H1 (cell line): ENCODE measurements around the gene RGS3. TPM values are rescaled to one million over a fixed set of nuclear protein-coding genes. Genes with fewer than 3 reads are reported as not detected.
"Not testable (repeated sequence)": the region's sequence is repeated elsewhere in the genome, so short reads cannot be mapped to it uniquely, and the experiment has no call there.

ENCODE experiments used
- CTCF ChIA-PET: fragments of 300-600 bp; sonication (Branson Sonifier 250); formaldehyde crosslinking; loops from one replicate; lab custom pipeline; 2021; ENCODE audit not compliant: partially characterized antibody; lab: Charles Lee
- POLR2A ChIA-PET: fragments of 300-600 bp; sonication (Branson Sonifier 250); formaldehyde crosslinking; loops from one replicate; lab custom pipeline; 2021; ENCODE audit warnings: inconsistent platforms; ENCODE audit not compliant: partially characterized antibody; lab: Charles Lee
- DNase-seq, 2 experiments: peaks; one replicate each; pipeline versions ENCODE4 v3.0.0 to v3.0.0-alpha.2; 2010 to 2022; ENCODE audit warnings: low spot score in 2 of 2, low read depth in 1 of 2, mixed read lengths in 1 of 2
- FAIRE-seq: peaks from 2 replicates; lab custom pipeline; 2011; peaks lifted over from hg19 to GRCh38; lab: Jason Lieb, UNC
- H2AFZ ChIP-seq: 2 replicates; pipeline ENCODE4 v1.8.1; 2012; ENCODE audit warnings: low read length, inconsistent platforms
- H2AK5ac ChIP-seq: 2 replicates; pipeline ENCODE4 v1.6.1; 2013; ENCODE audit warnings: low read depth, low read length
- H2BK120ac ChIP-seq: replicated peaks from 2 replicates; pipeline ENCODE3; 2013; ENCODE audit warnings: low read depth, low read length, inconsistent platforms
- H2BK12ac ChIP-seq: 2 replicates; pipeline ENCODE4 v1.6.1; 2013; ENCODE audit warnings: low read depth, low read length
- H2BK15ac ChIP-seq: 2 replicates; pipeline ENCODE4 v1.6.1; 2013; ENCODE audit warnings: low read length
- H2BK20ac ChIP-seq: 2 replicates; pipeline ENCODE4 v1.6.1; 2013; ENCODE audit warnings: low read length
- H2BK5ac ChIP-seq: 2 replicates; pipeline ENCODE4 v1.6.1; 2013; ENCODE audit warnings: low read depth, low read length
- H3K14ac ChIP-seq: 2 replicates; pipeline ENCODE4 v1.6.1; 2013; ENCODE audit warnings: inconsistent platforms; ENCODE audit not compliant: insufficient read length
- H3K18ac ChIP-seq: 2 replicates; pipeline ENCODE4 v1.6.1; 2013; ENCODE audit warnings: low read length; ENCODE audit errors: extremely low read depth
- H3K23ac ChIP-seq: 2 replicates; pipeline ENCODE4 v1.6.1; 2013; ENCODE audit warnings: inconsistent platforms; ENCODE audit not compliant: insufficient read length
- H3K23me2 ChIP-seq: 2 replicates; pipeline ENCODE4 v1.6.1; 2013; ENCODE audit warnings: low read depth, low read length
- H3K27ac ChIP-seq: 2 replicates; pipeline ENCODE4 v1.6.1; 2011; ENCODE audit warnings: low read depth, low read length, inconsistent platforms
- H3K27me3 ChIP-seq, 4 experiments: replicated peaks in 1 of 4; 1 replicate in 1 of 4; 2 replicates in 3 of 4; pipeline versions ENCODE4 v1.6.1 to v1.8.1; 2011 to 2013; ENCODE audit warnings: low read length in 3 of 4, mild to moderate bottlenecking in 3 of 4, inconsistent platforms in 2 of 4, mixed read lengths in 2 of 4, moderate library complexity in 1 of 4; ENCODE audit not compliant: control insufficient read depth in 3 of 4, insufficient read depth in 3 of 4; ENCODE audit errors: extremely low read depth in 1 of 4
- H3K36me3 ChIP-seq, 4 experiments: 2 replicates each; pipeline versions ENCODE4 v1.6.1 to v1.8.1; 2011 to 2013; ENCODE audit warnings: mild to moderate bottlenecking in 4 of 4, low read length in 3 of 4, moderate library complexity in 2 of 4, control low read depth in 1 of 4, inconsistent platforms in 1 of 4; ENCODE audit not compliant: insufficient read depth in 4 of 4, control insufficient read depth in 2 of 4
- H3K4ac ChIP-seq: replicated peaks from 2 replicates; pipeline ENCODE3; 2013; ENCODE audit warnings: low read length, low read depth, mixed read lengths, inconsistent platforms; ENCODE audit not compliant: insufficient read length
- H3K4me1 ChIP-seq, 4 experiments: replicated peaks in 1 of 4; 1 replicate in 1 of 4; 2 replicates in 3 of 4; pipeline versions ENCODE4 v1.6.1 to v1.8.1; 2011 to 2013; ENCODE audit warnings: low read length in 3 of 4, inconsistent platforms in 2 of 4, mixed read lengths in 1 of 4; ENCODE audit not compliant: insufficient read depth in 4 of 4, control insufficient read depth in 3 of 4
- H3K4me2 ChIP-seq, 2 experiments: 2 replicates each; pipeline versions ENCODE4 v1.6.1 to v1.8.1; 2011 to 2013; ENCODE audit warnings: low read depth in 2 of 2, low read length in 2 of 2, control low read depth in 1 of 2, inconsistent platforms in 1 of 2, mild to moderate bottlenecking in 1 of 2; ENCODE audit not compliant: insufficient read depth in 1 of 2
- H3K4me3 ChIP-seq, 4 experiments: fragments of 200-600, 300-600 bp in 1 of 4; sonication (generic), shearing (Covaris generic), sonication (Bioruptor Twin) in 1 of 4; 2 replicates each; pipeline versions ENCODE4 v1.5.1 to v1.8.1; 2011 to 2016; ENCODE audit warnings: low read length in 4 of 4, low read depth in 3 of 4, control low read depth in 2 of 4, inconsistent platforms in 2 of 4, mild to moderate bottlenecking in 2 of 4, mixed read lengths in 1 of 4, moderate library complexity in 1 of 4; ENCODE audit not compliant: insufficient read depth in 2 of 4; ENCODE audit errors: extremely low read depth in 1 of 4
- H3K56ac ChIP-seq: replicated peaks from 2 replicates; pipeline ENCODE3; 2013; ENCODE audit warnings: low read depth, mild to moderate bottlenecking, mixed read lengths, low read length, inconsistent platforms; ENCODE audit not compliant: insufficient read length
- H3K79me1 ChIP-seq: 2 replicates; pipeline ENCODE4 v1.6.1; 2013; ENCODE audit warnings: low read depth, low read length, control low read depth
- H3K79me2 ChIP-seq, 2 experiments: 2 replicates each; pipeline versions ENCODE4 v1.6.1 to v1.8.1; 2012 to 2013; ENCODE audit warnings: low read length in 2 of 2, mild to moderate bottlenecking in 2 of 2, inconsistent platforms in 1 of 2; ENCODE audit not compliant: insufficient read depth in 2 of 2, control insufficient read depth in 1 of 2
- H3K9ac ChIP-seq, 4 experiments: replicated peaks in 1 of 4; 1 replicate in 1 of 4; 2 replicates in 3 of 4; pipeline versions ENCODE4 v1.6.1 to v1.8.1; 2011 to 2013; ENCODE audit warnings: low read depth in 3 of 4, low read length in 3 of 4, control low read depth in 2 of 4, mild to moderate bottlenecking in 2 of 4, moderate library complexity in 2 of 4, inconsistent platforms in 1 of 4; ENCODE audit errors: extremely low read depth in 1 of 4
- H3K9me3 ChIP-seq, 2 experiments: 2 replicates each; pipeline versions ENCODE4 v1.6.1 to v1.8.1; 2012 to 2013; ENCODE audit warnings: mild to moderate bottlenecking in 2 of 2, moderate library complexity in 2 of 2, control low read depth in 1 of 2, inconsistent platforms in 1 of 2, low read depth in 1 of 2, low read length in 1 of 2, mixed read lengths in 1 of 2; ENCODE audit not compliant: insufficient read depth in 2 of 2
- H4K20me1 ChIP-seq, 2 experiments: replicated peaks in 1 of 2; 2 replicates each; pipeline versions ENCODE3 to v1.8.1; 2011 to 2013; ENCODE audit warnings: inconsistent platforms in 2 of 2, low read length in 2 of 2, mild to moderate bottlenecking in 1 of 2; ENCODE audit not compliant: insufficient read depth in 2 of 2, control insufficient read depth in 1 of 2
- H4K5ac ChIP-seq: 2 replicates; pipeline ENCODE4 v1.6.1; 2013; ENCODE audit warnings: low read length, low read depth, mixed read lengths, inconsistent platforms; ENCODE audit not compliant: insufficient read length
- H4K8ac ChIP-seq: 2 replicates; pipeline ENCODE4 v1.8.0; 2013; ENCODE audit warnings: mild to moderate bottlenecking, moderate library complexity, low read length, inconsistent platforms; ENCODE audit not compliant: insufficient read depth; ENCODE audit errors: extremely low read depth
- H4K91ac ChIP-seq: replicated peaks from 2 replicates; pipeline ENCODE3; 2013; ENCODE audit warnings: low read length, mixed read lengths, inconsistent platforms; ENCODE audit not compliant: insufficient read length
- JUN ChIP-seq: IDR thresholded peaks from 2 replicates; pipeline ENCODE4 v1.6.1; 2011; ENCODE audit warnings: low read depth, mild to moderate bottlenecking, improper control_type of control experiment, low read length
- PHF8 ChIP-seq: fragments of 200-600 bp; sonication (generic); conservative IDR thresholded peaks from 2 replicates; pipeline ENCODE4 v1.7.1; 2012; ENCODE audit warnings: low read depth, mild to moderate bottlenecking, inconsistent platforms, low read length, moderate library complexity
- POU5F1 ChIP-seq: IDR thresholded peaks from 2 replicates; pipeline ENCODE4 v1.6.1; 2011; ENCODE audit warnings: low read depth, mild to moderate bottlenecking, low read length, moderate library complexity
- RNF2 ChIP-seq: fragments of 200-900, 300-1000 bp; sonication (generic); IDR thresholded peaks from 2 replicates; pipeline ENCODE4 v1.7.1; 2016; ENCODE audit warnings: borderline replicate concordance, low read depth, mild to moderate bottlenecking, antibody characterized with exemption, low read length; ENCODE audit not compliant: poor library complexity, severe bottlenecking; ENCODE audit errors: missing control alignments
- SIN3A ChIP-seq, 2 experiments: IDR thresholded peaks in 1 of 2; conservative IDR thresholded peaks in 1 of 2; 2 replicates each; pipeline ENCODE4 v1.6.1; 2011 to 2012; ENCODE audit warnings: low read length in 2 of 2, improper control_type of control experiment in 1 of 2, low read depth in 1 of 2, mild to moderate bottlenecking in 1 of 2
- SIX5 ChIP-seq: IDR thresholded peaks from 2 replicates; pipeline ENCODE4 v1.6.1; 2011; ENCODE audit warnings: mild to moderate bottlenecking, low read depth, low read length
- SP4 ChIP-seq: IDR thresholded peaks from 2 replicates; pipeline ENCODE4 v1.6.1; 2012; ENCODE audit warnings: low read length, inconsistent platforms
- WGBS, 2 experiments: shearing (Covaris generic) in 1 of 2; methylation state at CpG; one replicate each; pipeline versions ENCODE4 v1.1.6 to v1.1.7; 2013 to 2015; ENCODE audit warnings: low lambda C conversion rate in 2 of 2, mixed read lengths in 2 of 2, inconsistent platforms in 1 of 2, low coverage in 1 of 2, missing lambda C conversion rate in 1 of 2; ENCODE audit not compliant: insufficient replicate concordance in 2 of 2, insufficient coverage in 1 of 2, insufficient read length in 1 of 2; ENCODE audit errors: extremely low coverage in 1 of 2, missing lambda C conversion rate in 1 of 2; 5-methylcytosine and 5-hydroxymethylcytosine counted together
- polyA plus RNA-seq, 7 experiments: library from polyadenylated mRNA; depleted of rRNA in 3 of 7; stranded (reverse) in 5 of 7; unstranded in 2 of 7; fragments of >200 nt in 5 of 7; fragments of 200-250 nt in 2 of 7; gene quantifications; 1 replicate in 5 of 7; 2 replicates in 1 of 7; 4 replicates in 1 of 7; pipeline versions ENCODE4 v1.2.1 to v1.2.3, GENCODE V29; 2011 to 2013; ENCODE audit warnings: missing spikeins in 2 of 7, mixed read lengths in 2 of 7
- total RNA-seq: library from RNA; stranded (reverse); fragmentation: NEBNext Ultra II Directional; extraction: Animal tissue kit (Norgen Biotek cat#: 25700); gene quantifications from 2 replicates; pipeline ENCODE4 v1.2.1, GENCODE V29; 2021

RGS3 gene
- total and polyA plus RNA-seq, 2 of the 8 experiments (the other 6 are each of a cell fraction or from before 2014, with no cell fraction given), result 12.6 to 18.2 TPM

DNA sequence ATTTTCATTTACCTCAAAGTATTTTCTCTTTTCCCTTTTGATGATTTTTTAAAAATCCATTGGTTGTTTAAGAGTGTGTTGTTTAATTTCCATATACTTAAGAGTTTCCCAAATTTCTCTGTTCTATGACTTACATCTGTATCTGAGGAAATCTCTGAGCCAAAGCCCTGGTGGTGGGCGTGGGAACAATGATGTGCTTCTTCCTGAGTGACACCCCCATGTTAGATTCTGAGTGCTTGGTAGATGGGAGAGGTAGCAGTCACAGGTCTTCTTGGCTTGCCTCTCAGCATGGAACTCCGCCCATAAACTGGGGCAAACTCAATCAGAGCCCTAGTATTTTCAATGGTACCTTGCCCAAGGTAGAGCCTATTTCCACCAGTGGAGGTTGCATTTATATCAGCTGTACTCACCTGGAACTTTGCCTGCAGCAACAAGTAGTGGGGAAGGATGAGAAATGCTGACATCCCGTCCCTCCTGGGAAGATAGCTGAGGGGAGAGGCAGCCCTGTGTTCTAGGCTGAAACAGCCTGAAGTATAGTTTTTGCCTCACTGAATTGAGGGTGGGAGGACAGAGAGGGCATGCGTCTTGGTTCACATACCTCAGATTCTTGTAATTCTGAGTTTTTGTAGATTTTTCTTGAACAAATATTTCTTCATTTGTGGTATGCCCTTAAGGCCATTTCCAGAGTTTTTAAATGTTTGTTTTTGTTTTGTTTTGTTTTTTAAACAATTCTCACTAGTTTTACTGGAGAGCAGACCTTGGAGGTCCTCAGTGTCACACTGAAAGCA, 26.6 kb upstream of the RGS3 start (continued):
- TF ChIP-seq SP4, result no peak
- no peak for TF ChIP-seq POU5F1
- TF ChIP-seq PHF8, result no peak
- TF ChIP-seq RNF2, result no peak
- TF ChIP-seq SIX5, result no peak
- TF ChIP-seq SIN3A (conservative IDR thresholded peaks at IDR 0.05 in 1 of 2, IDR thresholded peaks at IDR 0.05 in 1 of 2; ENCODE audit: low read depth in 1 of 2, low read length in 2 of 2), result no peak
- TF ChIP-seq JUN, result no peak
- TF ChIP-seq, all 59 proteins: peak for 0

DNA sequence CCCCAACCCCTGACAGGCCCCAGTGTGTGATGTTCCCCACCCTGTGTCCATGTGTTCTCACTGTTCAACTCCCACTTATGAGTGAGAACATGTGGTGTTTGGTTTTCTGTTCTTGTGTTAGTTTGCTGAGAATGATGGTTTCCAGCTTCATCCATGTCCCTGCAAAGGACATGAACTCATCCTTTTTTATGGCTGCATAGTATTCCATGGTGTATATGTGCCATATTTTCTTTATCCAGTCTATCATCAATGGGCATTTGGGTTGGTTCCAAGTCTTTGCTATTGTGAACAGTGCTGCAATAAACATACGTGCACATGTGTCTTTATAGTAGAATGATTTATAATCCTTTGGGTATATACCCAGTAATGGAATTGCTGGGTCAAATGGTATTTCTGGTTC, 25.8 kb upstream of the RGS3 start:
- H3K4me1 ChIP-seq, H3K9me3 ChIP-seq, H4K5ac ChIP-seq, H2BK15ac ChIP-seq, DNase-seq, H2BK120ac ChIP-seq, H3K4me2 ChIP-seq, H3K36me3 ChIP-seq, H3K4ac ChIP-seq, H3K18ac ChIP-seq, H3K23me2 ChIP-seq, H3K56ac ChIP-seq, H2AFZ ChIP-seq, H2BK20ac ChIP-seq, POLR2A ChIA-PET, H3K23ac ChIP-seq, H3K4me3 ChIP-seq, FAIRE-seq, H2BK12ac ChIP-seq, H3K79me1 ChIP-seq, H4K91ac ChIP-seq, H3K14ac ChIP-seq, H2AK5ac ChIP-seq, H4K8ac ChIP-seq, H3K79me2 ChIP-seq, H3K27ac ChIP-seq, H4K20me1 ChIP-seq, H3K9ac ChIP-seq, H2BK5ac ChIP-seq, H3K27me3 ChIP-seq: not testable (repeated sequence)
- 79% methylated on average over 1 of the region's 1 CpG; no CpG with 5 or more reads in 1 of the 2 experiments for WGBS, 2 experiments
- CTCF ChIA-PET, result interaction anchor here (0.6 kb wide), 1 partner anchor 144 kb away, joined by 4 read pairs; no protein-coding TSS in a partner anchor
